GM21619 (cell line): ENCODE measurements around the gene RS1.

Experiments
- ATAC-seq: cut with Tn5 transposase; IDR thresholded peaks from one replicate; pipeline ENCODE4 v1.9.1; 2021; ENCODE audit not compliant: unreplicated experiment

RS1 gene

GRCh38 chrX:18607966-18608365 lies 63.9 kb downstream of the RS1 start:
- ATAC-seq, result no peak

- ATAC-seq, result no peak
Observed at GRCh38 chrX:18598413-18598812, 73.5 kb downstream of the RS1 start.

DNA sequence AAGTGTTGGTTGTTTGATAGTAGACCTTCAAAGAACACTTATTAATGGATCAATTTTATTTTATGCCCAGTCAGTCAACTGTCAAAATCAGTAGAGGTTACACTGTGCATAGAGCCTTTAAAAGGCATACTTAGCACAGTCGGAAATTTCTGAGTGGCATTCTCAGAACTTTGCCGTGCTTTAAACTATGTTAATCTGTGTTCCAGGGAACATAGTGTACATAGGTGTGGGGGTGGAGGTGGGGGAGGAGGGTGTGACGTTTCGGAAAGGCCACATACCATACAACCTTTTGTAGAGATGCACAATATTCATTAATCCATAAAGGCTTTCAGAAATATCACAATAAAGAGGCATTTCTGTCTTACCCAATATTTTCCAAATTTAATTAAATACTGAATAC lies 75.8 kb downstream of the RS1 start:
- ATAC-seq, result no peak

GRCh38 chrX:18594079-18594478 lies 77.8 kb downstream of the RS1 start:
- ATAC-seq, result no peak

DNA sequence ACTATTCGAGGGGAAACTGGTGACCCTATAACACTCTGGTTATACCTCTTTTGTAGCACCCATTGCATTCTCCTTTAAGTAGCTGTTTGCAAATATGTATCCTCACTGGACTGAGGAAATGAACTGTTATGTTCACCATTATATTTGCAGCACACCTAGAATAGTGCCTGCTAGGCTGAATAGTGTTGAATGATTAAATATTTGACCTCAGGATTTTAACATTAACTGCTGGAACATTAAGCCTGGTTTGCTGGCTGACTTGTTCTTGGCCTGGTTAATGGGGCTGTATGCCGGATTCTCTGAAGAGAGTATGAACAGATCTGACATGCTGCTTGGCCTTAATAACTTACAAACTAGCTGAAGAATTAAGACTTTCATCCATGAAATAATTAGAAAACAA lies 80.1 kb downstream of the RS1 start:
- no peak for ATAC-seq
